IPS DF 6.9 (cell line): ENCODE measurements around the gene ZC3H12D.

Source experiments
- DNase-seq: peaks from one replicate; pipeline ENCODE4 v3.0.0-alpha.2; 2013; ENCODE audit warnings: low read depth, low spot score
- H3K27ac ChIP-seq: one replicate; pipeline ENCODE4 v1.5.1; 2013; ENCODE audit warnings: low read length, control low read depth
- H3K27me3 ChIP-seq: 2 replicates; pipeline ENCODE4 v1.6.1; 2013; ENCODE audit warnings: mild to moderate bottlenecking, low read length; ENCODE audit not compliant: control insufficient read depth, insufficient read depth
- H3K36me3 ChIP-seq: 2 replicates; pipeline ENCODE4 v1.6.1; 2013; ENCODE audit warnings: low read length; ENCODE audit not compliant: control insufficient read depth, insufficient read depth
- H3K4me1 ChIP-seq: 2 replicates; pipeline ENCODE4 v1.6.1; 2013; ENCODE audit warnings: low read length; ENCODE audit not compliant: control insufficient read depth, insufficient read depth
- H3K4me3 ChIP-seq: 2 replicates; pipeline ENCODE4 v1.5.1; 2013; ENCODE audit warnings: mild to moderate bottlenecking, low read length
- H3K9me3 ChIP-seq: 2 replicates; pipeline ENCODE4 v1.6.1; 2013; ENCODE audit warnings: low read length, inconsistent platforms; ENCODE audit not compliant: control insufficient read depth, insufficient read depth
- WGBS: extraction: QIAGEN DNeasy Blood & Tissue Kit; methylation state at CpG from one replicate; pipeline ENCODE4 v1.1.7; 2013; ENCODE audit warnings: mixed read lengths, missing lambda C conversion rate; ENCODE audit not compliant: insufficient read length, insufficient coverage; 5-methylcytosine and 5-hydroxymethylcytosine counted together

The ZC3H12D gene

DNA sequence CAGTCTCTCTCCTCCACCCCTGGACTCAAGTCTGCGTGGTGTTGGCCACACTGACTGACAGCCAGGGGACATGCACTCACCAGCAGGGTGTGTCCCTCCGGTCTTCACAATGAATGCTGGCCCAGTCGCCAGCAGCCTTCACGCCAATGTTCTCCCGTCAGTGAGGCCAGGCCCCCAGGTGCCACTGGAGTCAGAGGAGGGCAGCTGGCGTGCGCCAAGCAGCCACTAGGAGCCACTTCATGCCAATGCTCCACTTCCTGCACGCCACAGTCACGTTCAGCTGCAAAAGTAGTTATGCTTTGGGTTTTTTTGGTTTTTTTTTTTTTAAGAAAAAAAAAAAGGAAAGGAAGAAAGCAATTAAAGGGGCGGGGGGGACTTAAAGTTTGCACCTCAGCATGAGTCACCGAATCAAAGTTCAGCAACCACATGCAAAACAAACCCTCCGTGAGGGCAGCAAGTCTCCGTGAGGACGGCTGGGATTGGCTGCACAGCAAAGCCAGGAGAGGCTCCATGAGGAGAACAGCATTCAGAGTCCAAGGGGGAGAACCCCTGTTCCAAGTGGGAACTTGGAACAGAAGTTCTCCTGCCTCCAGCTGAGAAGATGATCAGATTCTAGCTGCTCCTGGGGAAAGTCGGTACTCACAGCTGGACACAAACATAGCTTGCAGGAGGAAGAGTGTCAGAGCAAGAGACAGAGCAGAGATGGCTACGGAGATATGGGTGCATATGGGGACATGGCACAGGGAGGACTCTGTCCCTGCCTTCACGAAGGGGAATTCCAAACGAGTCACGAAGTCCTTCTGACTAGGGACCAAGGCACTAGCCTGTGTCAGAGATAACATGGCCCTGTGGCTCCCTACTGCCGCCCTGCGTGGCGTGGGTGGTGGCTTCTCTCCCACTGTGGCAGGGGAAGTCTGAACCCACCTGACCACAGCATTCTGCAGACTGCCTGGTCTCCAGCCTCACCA lies at the start of gene ZC3H12D:
TSS of gene ZC3H12D (minus strand) at position 282 of the 968 bp plus-strand sequence. CDS start 10,471 bp downstream, outside the sequence.
- 0 out of 2 replicates have a peak, but pooled peaks cover 1% of the 10 kb centered on the region for H3K4me1 ChIP-seq
- H3K4me3 ChIP-seq = no peak within 1 kb of the TSS
- H3K9me3 ChIP-seq = no peaks in the 10 kb centered on the region
- no peaks in the 10 kb centered on the region for H3K36me3 ChIP-seq
- no peak for DNase-seq
- no peak within 1 kb of the TSS for H3K27ac ChIP-seq
- WGBS = no CpG with 5 or more reads among the region's 22 CpGs
- H3K27me3 ChIP-seq = no peaks in the 10 kb centered on the region

DNA sequence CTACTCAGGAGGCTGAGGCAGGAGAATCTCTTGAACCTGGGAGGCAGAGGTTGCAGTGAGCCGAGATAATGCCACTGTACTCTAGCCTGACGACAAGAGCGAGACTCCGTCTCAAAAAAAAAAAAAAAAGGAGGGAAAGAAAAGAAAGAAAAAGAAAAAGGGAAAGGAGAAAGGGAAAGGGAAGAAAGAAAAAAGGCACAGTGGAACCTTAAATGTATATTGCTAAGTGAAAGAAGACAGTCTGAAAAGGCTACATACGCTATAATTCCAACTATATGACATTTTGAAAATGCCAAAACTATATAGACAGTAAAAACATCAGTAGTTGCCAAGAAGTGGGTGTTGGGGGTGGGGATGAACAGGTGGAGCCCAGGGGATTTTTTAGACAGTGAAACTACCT lies 44.8 kb upstream of the ZC3H12D start:
- no peak overlapping the region for H3K4me3 ChIP-seq
- H3K4me1 ChIP-seq = no peaks in the 10 kb centered on the region
- H3K27ac ChIP-seq = no peak overlapping the region
- H3K27me3 ChIP-seq = no peaks in the 10 kb centered on the region
- WGBS = no CpG with 5 or more reads among the region's 5 CpGs
- H3K36me3 ChIP-seq = no peaks in the 10 kb centered on the region; the same call in 1 of the 2 replicates
- no peaks in the 10 kb centered on the region for H3K9me3 ChIP-seq
- DNase-seq = no peak

DNA sequence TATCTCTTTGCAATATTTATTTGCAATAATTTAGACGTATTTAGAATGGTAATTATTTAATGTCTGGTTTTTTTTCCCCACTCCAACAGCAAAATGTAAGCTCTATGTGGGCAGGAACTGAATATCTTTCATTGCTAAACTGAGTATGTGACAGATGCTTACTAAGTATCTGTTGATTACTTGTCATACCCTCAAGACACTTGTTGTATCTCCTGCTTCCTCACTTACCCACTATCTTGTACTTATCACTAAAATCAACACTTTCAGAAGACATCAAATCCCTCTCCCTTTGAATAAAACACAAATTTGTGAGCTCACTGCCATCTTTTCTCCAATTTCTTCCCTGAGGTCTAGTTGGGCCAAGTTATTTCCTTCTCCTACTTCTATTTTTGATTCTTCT lies 30.7 kb upstream of the ZC3H12D start:
- Histone ChIP-seq H3K27ac (no peak overlapping the region), H3K27me3 (no peaks in the 10 kb centered on the region), H3K36me3 (no peaks in the 10 kb centered on the region; the same call in 1 of the 2 replicates), H3K9me3 (no peaks in the 10 kb centered on the region), H3K4me3 (no peak overlapping the region), H3K4me1 (no peaks in the 10 kb centered on the region)
- WGBS = no CpG with 5 or more reads among the region's 1 CpG
- DNase-seq = no peak

DNA sequence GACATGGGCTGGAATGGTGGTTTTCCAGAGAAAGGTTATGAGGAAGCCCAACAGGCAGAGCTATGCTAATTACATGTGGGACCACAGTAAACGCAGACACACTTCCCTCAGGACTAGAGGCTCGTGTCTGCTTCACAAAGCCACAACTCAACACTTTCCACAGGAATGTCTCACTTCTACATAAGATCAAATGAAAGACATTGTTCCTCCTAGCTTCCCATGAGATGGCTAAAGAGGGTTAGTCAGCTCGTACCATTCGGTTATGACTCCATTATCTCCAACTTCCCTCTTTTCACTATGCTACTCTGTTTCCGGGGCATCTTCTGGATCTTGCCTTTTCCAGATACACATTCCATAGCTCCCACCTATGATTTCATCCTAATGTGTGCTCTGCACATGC lies 29.1 kb upstream of the ZC3H12D start:
- Histone ChIP-seq H3K27ac (no peak overlapping the region), H3K36me3 (no peaks in the 10 kb centered on the region), H3K27me3 (no peaks in the 10 kb centered on the region), H3K4me1 (no peaks in the 10 kb centered on the region), H3K4me3 (no peak overlapping the region), H3K9me3 (no peaks in the 10 kb centered on the region)
- no peak for DNase-seq
- no CpG with 5 or more reads among the region's 5 CpGs for WGBS

DNA sequence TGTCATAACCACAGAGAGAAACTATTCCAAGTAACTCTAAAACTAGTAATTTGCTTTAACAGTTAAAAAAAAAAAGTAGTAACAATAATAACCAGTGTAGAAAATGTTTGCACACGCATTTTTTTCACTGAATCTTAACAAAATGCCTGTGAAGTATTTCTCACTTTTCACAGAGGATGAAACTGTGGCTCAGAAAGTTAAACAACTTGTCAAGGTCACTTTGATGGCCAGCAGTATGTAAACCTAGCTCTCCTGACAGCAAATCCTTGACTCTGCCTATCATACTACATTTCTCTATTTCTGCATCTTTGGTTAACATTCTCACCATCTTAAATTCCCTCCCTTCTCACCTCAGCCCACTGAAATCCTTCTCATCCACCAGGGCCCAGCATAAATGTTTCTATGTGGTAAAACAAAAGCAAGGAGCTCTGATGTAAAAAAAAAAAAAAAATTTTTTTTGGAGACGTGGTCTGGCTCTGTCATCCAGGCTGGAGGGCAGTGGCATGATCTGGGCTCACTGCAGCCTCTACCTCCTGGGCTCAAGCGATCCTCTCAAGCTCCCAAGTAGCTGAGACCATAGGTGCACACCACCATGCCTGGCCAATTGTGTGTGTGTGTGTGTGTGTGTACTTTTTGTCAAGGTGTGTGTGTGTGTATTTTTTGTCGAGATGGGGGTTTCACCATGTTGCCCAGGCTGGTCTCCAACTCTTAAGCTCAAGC lies 26.1 kb upstream of the ZC3H12D start:
- no peaks in the 10 kb centered on the region for H3K36me3 ChIP-seq
- H3K4me1 ChIP-seq = no peaks in the 10 kb centered on the region
- no CpG with 5 or more reads among the region's 4 CpGs for WGBS
- no peaks in the 10 kb centered on the region for H3K27me3 ChIP-seq
- no peak overlapping the region for H3K27ac ChIP-seq
- H3K9me3 ChIP-seq = no peaks in the 10 kb centered on the region
- no peak overlapping the region for H3K4me3 ChIP-seq
- DNase-seq = no peak

DNA sequence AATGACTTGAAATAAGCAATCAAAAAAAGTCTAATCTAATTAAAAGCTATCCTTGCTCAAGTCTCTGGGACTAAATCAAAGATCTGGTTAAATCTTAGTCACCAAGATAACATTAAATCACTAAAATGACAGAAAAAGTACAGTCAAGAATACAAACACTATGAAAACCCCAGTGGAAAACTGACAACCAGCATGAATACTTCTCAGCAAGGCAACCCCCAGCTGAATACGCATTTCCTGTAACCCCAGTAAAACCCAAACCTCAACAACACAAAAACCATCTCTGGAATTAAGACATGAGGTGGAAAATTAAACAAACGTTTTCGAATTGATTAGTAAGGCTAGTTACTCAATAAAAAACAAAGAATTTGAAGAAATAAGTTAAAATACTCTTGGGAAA lies 23.7 kb upstream of the ZC3H12D start:
- Histone ChIP-seq H3K9me3 (no peaks in the 10 kb centered on the region), H3K4me1 (no peaks in the 10 kb centered on the region), H3K27ac (no peak overlapping the region), H3K27me3 (no peaks in the 10 kb centered on the region), H3K36me3 (no peaks in the 10 kb centered on the region), H3K4me3 (no peak overlapping the region)
- no peak for DNase-seq
- no CpG with 5 or more reads among the region's 3 CpGs for WGBS

DNA sequence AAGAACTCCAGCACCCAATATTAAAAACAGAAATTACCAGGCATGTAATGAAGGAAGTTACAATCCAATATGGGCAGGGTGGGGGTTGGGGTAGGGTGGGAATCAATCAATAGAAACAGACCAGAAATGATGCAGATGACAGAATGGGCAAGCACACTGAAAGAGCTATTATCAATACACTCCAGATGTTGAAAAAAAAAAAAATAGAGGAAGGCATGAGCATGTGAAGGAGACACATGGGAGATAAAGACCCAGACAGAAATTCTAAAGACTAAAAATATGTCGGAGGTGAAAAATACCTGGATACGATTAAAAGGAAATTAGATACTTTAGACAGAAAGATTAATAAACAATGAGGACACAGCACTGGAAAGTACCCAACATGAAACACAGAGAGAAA lies 19.1 kb upstream of the ZC3H12D start:
- DNase-seq = no peak
- H3K27ac ChIP-seq = no peak overlapping the region
- H3K4me3 ChIP-seq = no peak overlapping the region
- H3K36me3 ChIP-seq = no peaks in the 10 kb centered on the region
- WGBS = no CpG with 5 or more reads among the region's 2 CpGs
- no peaks in the 10 kb centered on the region for H3K9me3 ChIP-seq
- H3K4me1 ChIP-seq = no peaks in the 10 kb centered on the region
- H3K27me3 ChIP-seq = no peaks in the 10 kb centered on the region

DNA sequence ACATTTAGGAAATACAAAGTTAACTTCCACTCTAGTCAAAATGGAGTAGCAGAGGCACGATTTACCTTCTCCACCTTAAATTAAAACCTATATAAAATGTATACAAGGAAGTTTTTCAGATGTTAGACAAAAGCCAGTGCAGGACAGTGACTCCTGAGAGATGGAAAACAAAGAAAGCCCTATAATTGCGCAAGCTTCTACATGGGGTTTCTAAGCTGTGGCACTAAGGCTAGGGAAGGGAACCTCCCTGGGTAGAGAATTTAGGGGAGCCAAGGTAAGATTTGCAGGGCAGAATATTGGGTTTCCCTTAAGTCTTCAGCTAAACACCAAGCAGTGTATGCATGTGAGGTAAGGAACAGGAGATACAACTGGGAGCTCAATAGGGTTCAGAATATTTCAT lies 18.5 kb upstream of the ZC3H12D start:
- Histone ChIP-seq H3K4me1 (no peaks in the 10 kb centered on the region), H3K36me3 (no peaks in the 10 kb centered on the region), H3K27ac (no peak overlapping the region), H3K4me3 (no peak overlapping the region), H3K9me3 (no peaks in the 10 kb centered on the region), H3K27me3 (no peaks in the 10 kb centered on the region)
- DNase-seq = no peak
- WGBS = no CpG with 5 or more reads among the region's 2 CpGs

DNA sequence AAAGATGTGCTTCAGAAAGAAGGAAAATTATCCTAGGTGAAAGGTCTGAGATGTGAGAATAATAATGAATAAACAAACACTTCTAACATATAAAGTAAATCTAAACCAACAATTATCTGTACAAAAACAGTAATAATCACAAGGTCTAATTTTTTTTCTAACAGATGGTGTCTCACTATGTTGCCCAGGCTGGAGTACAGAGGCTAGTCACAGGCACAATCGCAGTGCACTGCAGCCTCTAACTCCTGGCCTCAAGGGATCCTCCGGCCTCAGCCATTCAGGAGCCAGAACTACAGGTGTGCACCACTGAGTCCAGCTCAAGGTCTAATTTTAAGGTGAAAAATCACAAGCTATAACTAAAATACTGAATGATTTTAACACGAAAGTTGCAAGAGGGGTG lies 17.0 kb upstream of the ZC3H12D start:
- Histone ChIP-seq H3K27me3 (no peaks in the 10 kb centered on the region), H3K4me1 (no peaks in the 10 kb centered on the region), H3K27ac (no peak overlapping the region), H3K36me3 (no peaks in the 10 kb centered on the region), H3K4me3 (no peak overlapping the region), H3K9me3 (no peaks in the 10 kb centered on the region)
- DNase-seq = no peak
- WGBS = no CpG with 5 or more reads among the region's 3 CpGs

DNA sequence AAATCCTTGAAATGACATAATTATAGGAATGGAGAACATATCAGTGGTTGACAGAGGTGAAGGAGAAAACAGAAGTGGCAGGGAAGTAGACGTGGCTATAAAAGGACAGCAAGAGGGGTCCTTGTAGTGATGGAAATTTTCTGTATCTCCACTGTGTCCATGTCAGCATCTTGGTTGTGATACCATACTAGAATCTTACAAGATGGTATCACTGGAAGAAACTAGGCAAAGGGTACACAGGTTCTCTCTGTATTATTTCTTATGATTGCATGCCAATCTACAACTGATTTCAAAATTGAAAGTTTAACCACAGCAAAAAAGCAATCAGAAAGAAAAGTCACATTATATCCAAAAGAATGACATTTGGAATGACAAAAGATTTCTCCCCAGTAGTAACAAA lies 16.4 kb upstream of the ZC3H12D start:
- DNase-seq = no peak
- Histone ChIP-seq H3K9me3 (no peaks in the 10 kb centered on the region), H3K27ac (no peak overlapping the region), H3K36me3 (no peaks in the 10 kb centered on the region), H3K4me3 (no peak overlapping the region), H3K27me3 (no peaks in the 10 kb centered on the region), H3K4me1 (no peaks in the 10 kb centered on the region)
- no CpG with 5 or more reads among the region's 1 CpG for WGBS
